B cell (primary cell): Measurements from ENCODE around the gene SAMD3. TPM values are rescaled to one million over a fixed set of nuclear protein-coding genes. Genes with fewer than 3 reads are reported as not detected.
"Not testable (repeated sequence)": the region's sequence is repeated elsewhere in the genome, so short reads cannot be mapped to it uniquely, and the experiment has no call there.

Experiments used
- ATAC-seq: fragments of 200-7000 bp; cut with Tn5 transposase; one replicate; pipeline ENCODE4 v1.10.0; 2021; ENCODE audit warnings: low read depth, mild to moderate bottlenecking, moderate number of reproducible peaks, moderate library complexity
- CTCF ChIA-PET: fragments of 350-600 bp; sonication (Branson Sonifier 250); formaldehyde crosslinking; loops from one replicate; lab custom pipeline; 2021; ENCODE audit warnings: antibody characterized with exemption, inconsistent platforms; lab: Charles Lee
- POLR2A ChIA-PET: fragments of 350-600 bp; sonication (Branson Sonifier 250); formaldehyde crosslinking; loops from one replicate; lab custom pipeline; 2021; ENCODE audit warnings: antibody characterized with exemption; lab: Charles Lee
- DNase-seq: peaks from one replicate; pipeline ENCODE4 v3.0.0; 2013
- H2AFZ ChIP-seq: 2 replicates; pipeline ENCODE4 v1.6.1; 2012; ENCODE audit warnings: mild to moderate bottlenecking, low read depth, low read length; ENCODE audit not compliant: insufficient read depth, poor library complexity, severe bottlenecking
- H3K27ac ChIP-seq, 2 donors: 1 replicate in 1 of 2; 2 replicates in 1 of 2; pipeline ENCODE4 v1.5.1; 2012 to 2013; ENCODE audit warnings: low read length in 2 of 2, mild to moderate bottlenecking in 2 of 2, moderate library complexity in 1 of 2
- H3K27me3 ChIP-seq, 4 experiments: fragments of 200-600 bp in 1 of 4; sonication (generic) in 1 of 4; replicated peaks in 1 of 4; 1 replicate in 2 of 4; 2 replicates in 2 of 4; pipeline versions ENCODE4 v1.6.1 to v1.7.0; 2013 to 2016; ENCODE audit warnings: low read length in 3 of 4, mild to moderate bottlenecking in 2 of 4, mixed read lengths in 1 of 4, moderate library complexity in 1 of 4; ENCODE audit not compliant: insufficient read depth in 4 of 4, control insufficient read depth in 3 of 4; ENCODE audit errors: control extremely low read depth in 1 of 4
- H3K36me3 ChIP-seq, 2 experiments: replicated peaks in 1 of 2; 1 replicate in 1 of 2; 2 replicates in 1 of 2; pipeline versions ENCODE4 v1.6.1 to v1.7.1; 2013; ENCODE audit warnings: low read length in 1 of 2; ENCODE audit not compliant: insufficient read depth in 2 of 2, control insufficient read depth in 1 of 2; ENCODE audit errors: control extremely low read depth in 1 of 2, extremely low read depth in 1 of 2
- H3K4me1 ChIP-seq, 2 donors: fragments of 200-600 bp in 1 of 2; sonication (generic) in 1 of 2; 1 replicate in 1 of 2; 2 replicates in 1 of 2; pipeline versions ENCODE4 v1.5.1 to v1.6.1; 2013 to 2017; ENCODE audit warnings: low read length in 2 of 2; ENCODE audit not compliant: control insufficient read depth in 2 of 2, insufficient read depth in 2 of 2
- H3K4me2 ChIP-seq: replicated peaks from 2 replicates; pipeline ENCODE3; 2012; ENCODE audit warnings: mild to moderate bottlenecking, low read depth, low read length; ENCODE audit not compliant: poor library complexity, severe bottlenecking
- H3K4me3 ChIP-seq, 5 experiments: fragments of 200-600 bp in 1 of 5; sonication (generic) in 1 of 5; 1 replicate in 3 of 5; 2 replicates in 2 of 5; pipeline versions ENCODE4 v1.5.1 to v1.7.0; 2011 to 2016; ENCODE audit warnings: low read length in 4 of 5, mild to moderate bottlenecking in 4 of 5, low read depth in 2 of 5, control low read depth in 1 of 5, moderate library complexity in 1 of 5; ENCODE audit not compliant: insufficient read depth in 1 of 5; ENCODE audit errors: control extremely low read depth in 1 of 5, extremely low read depth in 1 of 5
- H3K79me2 ChIP-seq: fragments of 200-600 bp; sonication (generic); one replicate; pipeline ENCODE4 v1.6.0; 2016; ENCODE audit warnings: low read length; ENCODE audit not compliant: control insufficient read depth, insufficient read depth
- H3K9ac ChIP-seq: fragments of 200-600 bp; sonication (generic); 2 replicates; pipeline ENCODE4 v1.6.1; 2017; ENCODE audit warnings: mild to moderate bottlenecking, low read length, moderate library complexity
- H3K9me3 ChIP-seq, 3 donors: one replicate each; pipeline versions ENCODE4 v1.6.1 to v1.7.1; 2013; ENCODE audit warnings: low read length in 2 of 3; ENCODE audit not compliant: control insufficient read depth in 2 of 3, insufficient read depth in 1 of 3; ENCODE audit errors: control extremely low read depth in 1 of 3
- H4K20me1 ChIP-seq: 2 replicates; pipeline ENCODE4 v1.6.0; 2012; ENCODE audit warnings: mild to moderate bottlenecking, low read length; ENCODE audit not compliant: insufficient read depth, control insufficient read depth, poor library complexity, severe bottlenecking
- H3K27ac Mint-ChIP-seq: one replicate; pipeline ENCODE4 v1.8.0; 2021; ENCODE audit warnings: mixed read lengths
- H3K27me3 Mint-ChIP-seq: one replicate; pipeline ENCODE4 v1.8.0; 2021; ENCODE audit warnings: mixed read lengths
- H3K4me1 Mint-ChIP-seq: one replicate; pipeline ENCODE4 v1.8.0; 2021; ENCODE audit warnings: mixed read lengths
- H3K4me3 Mint-ChIP-seq: one replicate; pipeline ENCODE4 v1.8.0; 2021; ENCODE audit warnings: mixed read lengths
- H3K9me3 Mint-ChIP-seq: one replicate; pipeline ENCODE4 v1.8.0; 2022; ENCODE audit warnings: mixed read lengths; ENCODE audit not compliant: insufficient read depth
- CTCF ChIP-seq: fragments of 200-600 bp; IDR thresholded peaks from one replicate; pipeline ENCODE4 v1.8.0; 2022; ENCODE audit warnings: antibody characterized with exemption, mild to moderate bottlenecking
- EZH2 ChIP-seq: IDR thresholded peaks from 2 replicates; pipeline ENCODE4 v1.6.1; 2012; ENCODE audit warnings: borderline replicate concordance, low read depth, mild to moderate bottlenecking, moderate library complexity, low read length; ENCODE audit not compliant: insufficient read depth, poor library complexity, severe bottlenecking
- WGBS: methylation state at CpG from one replicate; pipeline ENCODE4 v1.1.5; 2013; ENCODE audit warnings: missing lambda C conversion rate; ENCODE audit not compliant: insufficient coverage; 5-methylcytosine and 5-hydroxymethylcytosine counted together
- intact Hi-C: fragments of 100-400 bp; cut with micrococcal nuclease; formaldehyde crosslinking; loops from one replicate; pipeline ENCODE4 v1.10.0; 2022
- polyA plus RNA-seq: library from polyadenylated mRNA; depleted of rRNA; stranded (reverse); fragments of >200 nt; gene quantifications from 2 replicates; pipeline ENCODE4 v1.2.3, GENCODE V29; 2012
- total RNA-seq, 2 donors: library from RNA; stranded (reverse); fragments of 120-200 nt in 1 of 2; gene quantifications; 1 replicate in 1 of 2; 2 replicates in 1 of 2; pipeline versions ENCODE4 v1.2.3 to v1.2.4, GENCODE V29; 2013 to 2022

The SAMD3 gene
- total and polyA plus RNA-seq, 2 donors (not counting 1 experiment from before 2014, with no cell fraction given) = 0.57 to 3.8 TPM

GRCh38 chr6:130119211-130119610 is 103.5 kb downstream of the SAMD3 start:
- DNase-seq (no peak), ATAC-seq (no peak)
- ChIA-PET CTCF (no interaction called here), POLR2A (no interaction called here)
- H3K79me2 ChIP-seq = peaks cover 36% of the 10 kb centered on the region
- no peak overlapping the region for H3K4me2 ChIP-seq
- Mint-ChIP-seq H3K4me3 (no peak overlapping the region), H3K27ac (no peak overlapping the region), H3K9me3 (no peaks in the 10 kb centered on the region), H3K4me1 (peaks cover 48% of the 10 kb centered on the region), H3K27me3 (no peaks in the 10 kb centered on the region)
- no peak overlapping the region for H2AFZ ChIP-seq
- no peak overlapping the region for H3K4me3 ChIP-seq
- intact Hi-C loops = loop anchor here (5.0 kb wide), 3 partner anchors 42 to 138 kb away; no protein-coding TSS in a partner anchor
- H3K4me1 ChIP-seq = peaks cover 31 to 44% of the 10 kb centered on the region in 2 donors
- H3K27ac ChIP-seq = no peak overlapping the region
- no CpG with 5 or more reads among the region's 1 CpG for WGBS
- H4K20me1 ChIP-seq = no peaks in the 10 kb centered on the region
- no peak for TF ChIP-seq EZH2
- TF ChIP-seq CTCF = no peak
- H3K36me3 ChIP-seq = peaks cover 2 to 4% of the 10 kb centered on the region in 2 experiments
- peaks cover 0 to 2% (median 0%) of the 10 kb centered on the region in 3 donors for H3K9me3 ChIP-seq
- no peak overlapping the region for H3K9ac ChIP-seq
- no peaks in the 10 kb centered on the region for H3K27me3 ChIP-seq

GRCh38 chr6:130118236-130118635 is 104.5 kb downstream of the SAMD3 start:
- Mint-ChIP-seq H3K9me3 (no peaks in the 10 kb centered on the region), H3K4me3 (peak overlapping the region; percentile 4), H3K4me1 (peaks cover 58% of the 10 kb centered on the region), H3K27me3 (no peaks in the 10 kb centered on the region), H3K27ac (peak overlapping the region; percentile 10)
- Histone ChIP-seq H3K4me1 (peaks cover 41 to 54% of the 10 kb centered on the region in 2 donors), H3K9ac (no peak overlapping the region), H3K4me3 (no peak overlapping the region), H3K4me2 (peak overlapping the region; percentile 26), H3K9me3 (peaks cover 0 to 2% (median 0%) of the 10 kb centered on the region in 3 donors), H2AFZ (no peak overlapping the region), H3K27me3 (no peaks in the 10 kb centered on the region), H3K27ac (peak overlapping the region; percentile 11 to 38), H3K36me3 (peaks cover 2 to 4% of the 10 kb centered on the region in 2 experiments), H4K20me1 (no peaks in the 10 kb centered on the region), H3K79me2 (peaks cover 28% of the 10 kb centered on the region)
- intact Hi-C loops = loop anchor here (5.0 kb wide), 3 partner anchors 41 to 139 kb away; no protein-coding TSS in a partner anchor
- TF ChIP-seq CTCF (no peak), EZH2 (no peak)
- 50% methylated on average over 2 of the region's 6 CpGs for WGBS
- DNase-seq (no peak), ATAC-seq (no peak)
- ChIA-PET CTCF (no interaction called here), POLR2A (no interaction called here)

GRCh38 chr6:130117187-130117701 is 105.5 kb downstream of the SAMD3 start:
- H3K27ac Mint-ChIP-seq, H3K27me3 ChIP-seq, H3K36me3 ChIP-seq, H3K9me3 ChIP-seq, H3K4me3 ChIP-seq, H3K9me3 Mint-ChIP-seq, H3K4me3 Mint-ChIP-seq, POLR2A ChIA-PET, H3K27me3 Mint-ChIP-seq, H4K20me1 ChIP-seq, ATAC-seq, H2AFZ ChIP-seq, DNase-seq, H3K9ac ChIP-seq, H3K4me2 ChIP-seq: not testable (repeated sequence)
- H3K4me1 Mint-ChIP-seq = peaks cover 67% of the 10 kb centered on the region
- H3K4me1 ChIP-seq = peaks cover 43 to 54% of the 10 kb centered on the region in 2 donors
- no CpG with 5 or more reads among the region's 4 CpGs for WGBS
- intact Hi-C loops = loop anchor here (5.0 kb wide), 3 partner anchors 40 to 140 kb away; no protein-coding TSS in a partner anchor
- peak overlapping the region in 1 of 2 donors; percentile 38 for H3K27ac ChIP-seq
- peaks cover 23% of the 10 kb centered on the region for H3K79me2 ChIP-seq
- CTCF ChIA-PET = interaction anchor here (0.7 kb wide), 1 partner anchor 439 kb away, joined by 5 read pairs; no protein-coding TSS in a partner anchor
